GM12872 (cell line): ENCODE data around the gene SMPD1.

Source experiments
- CTCF ChIP-seq: IDR thresholded peaks from 3 replicates; pipeline ENCODE4 v1.5.1; 2011; ENCODE audit warnings: low read depth, mild to moderate bottlenecking, low read length, moderate library complexity; ENCODE audit not compliant: insufficient read depth

SMPD1 gene

GRCh38 chr11:6377902-6378639, 12.2 kb upstream of the SMPD1 start:
- TF ChIP-seq CTCF: no peak

- TF ChIP-seq CTCF: no peak
Measured at GRCh38 chr11:6378640-6378989, 11.7 kb upstream of the SMPD1 start.

- TF ChIP-seq CTCF: no peak
Measured at GRCh38 chr11:6385046-6385777, 5.1 kb upstream of the SMPD1 start.

- TF ChIP-seq CTCF: no peak
Measured at GRCh38 chr11:6387811-6388599, 2.3 kb upstream of the SMPD1 start.

GRCh38 chr11:6388748-6389147, 1.5 kb upstream of the SMPD1 start:
- TF ChIP-seq CTCF: no peak

GRCh38 chr11:6390718-6391469, 620 bp downstream of the SMPD1 start:
- TF ChIP-seq CTCF: no peak
